ENCODE data around the gene MICAL3.

MICAL3 gene

GRCh38 chr22:17930455-17931313 is 93.7 kb downstream of the MICAL3 start:
- H3K27ac ChIP-seq (ENCODE audit: low read length): no peak overlapping the region
- peaks cover 92% of the 10 kb centered on the region for H3K79me2 ChIP-seq (ENCODE audit: low read length)

GRCh38 chr22:17929909-17930308 is 94.5 kb downstream of the MICAL3 start:
- peaks cover 98% of the 10 kb centered on the region for H3K79me2 ChIP-seq (ENCODE audit: low read length)
- H4K20me1 ChIP-seq (ENCODE audit: insufficient read depth, low read length): peaks cover 84% of the 10 kb centered on the region
- no peak overlapping the region for H2AFZ ChIP-seq (ENCODE audit: low read depth, low read length)
- no peaks in the 10 kb centered on the region for H3K9me3 ChIP-seq (ENCODE audit: insufficient read depth, low read length)
- no peaks in the 10 kb centered on the region for H3K27me3 ChIP-seq (ENCODE audit: low read depth, low read length)
- H3K27ac ChIP-seq (ENCODE audit: low read length): no peak overlapping the region
- H3K4me3 ChIP-seq (ENCODE audit: low read length): no peak overlapping the region
- no peaks in the 10 kb centered on the region for H3K36me3 ChIP-seq (replicated peaks; ENCODE audit: low read depth, low read length)
- TF ChIP-seq CTCF (IDR thresholded peaks at IDR 0.05; ENCODE audit: low read depth, low read length) (no peak), EZH2phosphoT487 (IDR thresholded peaks at IDR 0.05; ENCODE audit: low read depth) (no peak)
- no peak overlapping the region for H3K9ac ChIP-seq (ENCODE audit: low read length)
- H3K4me2 ChIP-seq (ENCODE audit: low read length): no peak overlapping the region
- H3K4me1 ChIP-seq (ENCODE audit: low read length): 0 out of 2 replicates have a peak, but pooled peaks cover 2% of the 10 kb centered on the region

More at GRCh38 chr22:17930455-17931313, 93.7 kb downstream of the MICAL3 start:
- Histone ChIP-seq H3K4me2 (ENCODE audit: low read length) (no peak overlapping the region), H3K4me1 (ENCODE audit: low read length) (0 out of 2 replicates have a peak, but pooled peaks cover 2% of the 10 kb centered on the region), H3K9ac (ENCODE audit: low read length) (no peak overlapping the region), H3K4me3 (ENCODE audit: low read length) (no peak overlapping the region), H4K20me1 (ENCODE audit: insufficient read depth, low read length) (peaks cover 76% of the 10 kb centered on the region), H3K36me3 (replicated peaks; ENCODE audit: low read depth, low read length) (no peaks in the 10 kb centered on the region), H3K9me3 (ENCODE audit: insufficient read depth, low read length) (no peaks in the 10 kb centered on the region), H3K27me3 (ENCODE audit: low read depth, low read length) (no peaks in the 10 kb centered on the region), H2AFZ (ENCODE audit: low read depth, low read length) (no peak overlapping the region)
- no peak for TF ChIP-seq EZH2phosphoT487 (IDR thresholded peaks at IDR 0.05; ENCODE audit: low read depth)
- TF ChIP-seq CTCF (IDR thresholded peaks at IDR 0.05; ENCODE audit: low read depth, low read length): no peak

- no peaks in the 10 kb centered on the region for H3K9me3 ChIP-seq (ENCODE audit: insufficient read depth, low read length)
- no peak overlapping the region for H3K4me2 ChIP-seq (ENCODE audit: low read length)
- H2AFZ ChIP-seq (ENCODE audit: low read depth, low read length): no peak overlapping the region
- peaks cover 90% of the 10 kb centered on the region for H4K20me1 ChIP-seq (ENCODE audit: insufficient read depth, low read length)
- no peaks in the 10 kb centered on the region for H3K27me3 ChIP-seq (ENCODE audit: low read depth, low read length)
- H3K27ac ChIP-seq (ENCODE audit: low read length): no peak overlapping the region
- TF ChIP-seq EZH2phosphoT487 (IDR thresholded peaks at IDR 0.05; ENCODE audit: low read depth) (no peak), CTCF (IDR thresholded peaks at IDR 0.05; ENCODE audit: low read depth, low read length) (no peak)
- H3K79me2 ChIP-seq (ENCODE audit: low read length): peaks cover 98% of the 10 kb centered on the region
- H3K4me1 ChIP-seq (ENCODE audit: low read length): no peaks in the 10 kb centered on the region
- no peaks in the 10 kb centered on the region for H3K36me3 ChIP-seq (replicated peaks; ENCODE audit: low read depth, low read length)
- H3K9ac ChIP-seq (ENCODE audit: low read length): no peak overlapping the region
- no peak overlapping the region for H3K4me3 ChIP-seq (ENCODE audit: low read length)
Observed at GRCh38 chr22:17928391-17928790, 96.0 kb downstream of the MICAL3 start.

GRCh38 chr22:17927062-17927461 is 97.3 kb downstream of the MICAL3 start:
- Histone ChIP-seq H3K27ac (ENCODE audit: low read length) (no peak overlapping the region), H3K9me3 (ENCODE audit: insufficient read depth, low read length) (no peaks in the 10 kb centered on the region), H3K27me3 (ENCODE audit: low read depth, low read length) (no peaks in the 10 kb centered on the region), H3K4me2 (ENCODE audit: low read length) (no peak overlapping the region), H3K36me3 (replicated peaks; ENCODE audit: low read depth, low read length) (no peaks in the 10 kb centered on the region), H3K4me3 (ENCODE audit: low read length) (no peak overlapping the region), H3K79me2 (ENCODE audit: low read length) (peaks cover 100% of the 10 kb centered on the region), H3K4me1 (ENCODE audit: low read length) (no peaks in the 10 kb centered on the region), H4K20me1 (ENCODE audit: insufficient read depth, low read length) (peaks cover 98% of the 10 kb centered on the region), H2AFZ (ENCODE audit: low read depth, low read length) (no peak overlapping the region), H3K9ac (ENCODE audit: low read length) (no peak overlapping the region)
- TF ChIP-seq EZH2phosphoT487 (IDR thresholded peaks at IDR 0.05; ENCODE audit: low read depth) (no peak), CTCF (IDR thresholded peaks at IDR 0.05; ENCODE audit: low read depth, low read length) (no peak)

Data from OCI-LY3 (cell line).